ENCODE measurements around the gene IRGQ.
A peak's percentile ranks its signal among the peaks of the same experiment; 100 is the strongest.

Gene IRGQ

GRCh38 chr19:43534816-43535761 is 60.8 kb downstream of the IRGQ start:
- DNase-seq, result peak; percentile 39
